T-helper 2 cell (primary cell): Measurements from ENCODE around the gene RNF150.
"Not testable (repeated sequence)": the region's sequence is repeated elsewhere in the genome, so short reads cannot be mapped to it uniquely, and the experiment has no call there.

Source experiments
- DNase-seq, 5 experiments: peaks; one replicate each; pipeline versions ENCODE4 v3.0.0 to v3.0.0-alpha.2; 2012 to 2022

Gene RNF150

DNA sequence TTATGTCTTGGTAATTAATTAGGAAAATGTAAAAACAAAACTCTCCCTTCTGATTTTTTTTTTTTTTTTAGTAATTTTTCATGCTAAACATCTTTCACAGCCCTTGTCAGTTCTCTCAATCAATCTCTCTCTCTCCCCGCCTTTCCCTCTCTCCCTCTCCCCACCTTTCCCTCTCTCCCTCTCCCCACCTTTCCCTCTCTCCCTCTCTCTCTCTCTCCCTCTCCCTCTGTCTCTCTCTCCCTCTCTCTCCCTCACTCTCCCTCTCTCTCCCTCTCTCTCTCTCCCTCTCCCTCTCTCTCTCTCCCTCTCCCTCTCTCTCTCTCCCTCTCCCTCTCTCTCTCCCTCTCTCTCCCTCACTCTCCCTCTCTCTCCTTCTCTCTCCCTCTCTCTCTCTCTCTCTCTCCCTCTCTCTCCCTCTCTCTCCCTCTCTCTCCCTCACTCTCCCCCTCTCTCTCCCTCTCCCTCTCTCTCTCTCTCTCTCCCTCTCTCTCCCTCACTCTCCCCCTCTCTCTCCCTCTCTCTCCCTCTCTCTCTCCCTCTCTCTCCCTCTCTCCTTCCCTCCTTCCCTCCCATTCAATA, 322.6 kb downstream of the RNF150 start:
- DNase-seq, result not testable (repeated sequence)
